Memory B cell (primary cell): ENCODE data around the gene SLC12A3.
A peak's percentile ranks its signal among the peaks of the same experiment; 100 is the strongest.

Experiments
- ATAC-seq: fragments of 150-1000 bp; cut with Tn5 transposase; 2 replicates; pipeline ENCODE4 v1.10.0; 2021; ENCODE audit warnings: low read depth, mild to moderate bottlenecking, moderate library complexity
- DNase-seq, 2 donors: peaks; one replicate each; pipeline ENCODE4 v3.0.0; 2022; ENCODE audit warnings: low spot score in 2 of 2
- H3K27ac Mint-ChIP-seq: one replicate; pipeline ENCODE4 v1.8.0; 2022; ENCODE audit warnings: mild to moderate bottlenecking, moderate library complexity, mixed read lengths
- H3K27me3 Mint-ChIP-seq: one replicate; pipeline ENCODE4 v1.8.0; 2022; ENCODE audit warnings: mixed read lengths
- H3K36me3 Mint-ChIP-seq: one replicate; pipeline ENCODE4 v1.8.0; 2022; ENCODE audit warnings: mild to moderate bottlenecking, mixed read lengths
- H3K4me1 Mint-ChIP-seq: one replicate; pipeline ENCODE4 v1.8.0; 2022; ENCODE audit warnings: mixed read lengths
- H3K4me3 Mint-ChIP-seq: one replicate; pipeline ENCODE4 v1.8.0; 2022; ENCODE audit warnings: mild to moderate bottlenecking, moderate library complexity, mixed read lengths
- H3K9me3 Mint-ChIP-seq: one replicate; pipeline ENCODE4 v1.8.0; 2022; ENCODE audit warnings: mixed read lengths

SLC12A3 gene

GRCh38 chr16:56869513-56870275, 4.7 kb downstream of the SLC12A3 start:
- no peaks in the 10 kb centered on the region for H3K9me3 Mint-ChIP-seq
- peak overlapping the region; percentile 81 for H3K4me3 Mint-ChIP-seq
- no peaks in the 10 kb centered on the region for H3K27me3 Mint-ChIP-seq
- H3K27ac Mint-ChIP-seq, result peak overlapping the region; percentile 96
- peak; percentile 33 to 42 for DNase-seq
- peak; percentile 68 for ATAC-seq
- peaks cover 29% of the 10 kb centered on the region for H3K4me1 Mint-ChIP-seq
- no peaks in the 10 kb centered on the region for H3K36me3 Mint-ChIP-seq

GRCh38 chr16:56870276-56870888, 5.4 kb downstream of the SLC12A3 start:
- peaks cover 29% of the 10 kb centered on the region for H3K4me1 Mint-ChIP-seq
- H3K36me3 Mint-ChIP-seq, result no peaks in the 10 kb centered on the region
- peak overlapping the region; percentile 81 for H3K4me3 Mint-ChIP-seq
- H3K27me3 Mint-ChIP-seq, result no peaks in the 10 kb centered on the region
- DNase-seq (no peak), ATAC-seq (peak; percentile 66)
- H3K9me3 Mint-ChIP-seq, result no peaks in the 10 kb centered on the region
- H3K27ac Mint-ChIP-seq, result peak overlapping the region; percentile 96

- peak overlapping the region; percentile 4 for H3K4me3 Mint-ChIP-seq
- no peaks in the 10 kb centered on the region for H3K36me3 Mint-ChIP-seq
- peak overlapping the region; percentile 96 for H3K27ac Mint-ChIP-seq
- H3K4me1 Mint-ChIP-seq, result peaks cover 29% of the 10 kb centered on the region
- ATAC-seq (peak; percentile 45), DNase-seq (no peak)
- no peaks in the 10 kb centered on the region for H3K27me3 Mint-ChIP-seq
- H3K9me3 Mint-ChIP-seq, result no peaks in the 10 kb centered on the region
These were observed 6.2 kb downstream of the SLC12A3 start for GRCh38 chr16:56871172-56871593.

GRCh38 chr16:56872863-56873391, 7.9 kb downstream of the SLC12A3 start:
- ATAC-seq, result no peak
- no peak for DNase-seq
- peaks cover 22% of the 10 kb centered on the region for H3K4me1 Mint-ChIP-seq
- no peaks in the 10 kb centered on the region for H3K27me3 Mint-ChIP-seq
- H3K4me3 Mint-ChIP-seq, result no peak overlapping the region
- no peaks in the 10 kb centered on the region for H3K36me3 Mint-ChIP-seq
- no peak overlapping the region for H3K27ac Mint-ChIP-seq
- no peaks in the 10 kb centered on the region for H3K9me3 Mint-ChIP-seq

GRCh38 chr16:56874800-56875199, 9.8 kb downstream of the SLC12A3 start:
- H3K36me3 Mint-ChIP-seq, result no peaks in the 10 kb centered on the region
- no peaks in the 10 kb centered on the region for H3K9me3 Mint-ChIP-seq
- no peak overlapping the region for H3K27ac Mint-ChIP-seq
- DNase-seq, result no peak
- H3K4me1 Mint-ChIP-seq, result peaks cover 19% of the 10 kb centered on the region
- no peaks in the 10 kb centered on the region for H3K27me3 Mint-ChIP-seq
- no peak for ATAC-seq
- H3K4me3 Mint-ChIP-seq, result no peak overlapping the region

GRCh38 chr16:56876048-56876447, 11.0 kb downstream of the SLC12A3 start:
- no peak overlapping the region for H3K4me3 Mint-ChIP-seq
- no peaks in the 10 kb centered on the region for H3K27me3 Mint-ChIP-seq

GRCh38 chr16:56877486-56878182, 12.6 kb downstream of the SLC12A3 start:
- H3K4me1 Mint-ChIP-seq, result peaks cover 7% of the 10 kb centered on the region
- H3K36me3 Mint-ChIP-seq, result no peaks in the 10 kb centered on the region
- no peak for ATAC-seq
- no peaks in the 10 kb centered on the region for H3K27me3 Mint-ChIP-seq
- no peak for DNase-seq
- no peaks in the 10 kb centered on the region for H3K9me3 Mint-ChIP-seq
- H3K27ac Mint-ChIP-seq, result no peak overlapping the region
- no peak overlapping the region for H3K4me3 Mint-ChIP-seq

More at GRCh38 chr16:56876048-56876447, 11.0 kb downstream of the SLC12A3 start:
- no peak for DNase-seq
- Mint-ChIP-seq H3K9me3 (no peaks in the 10 kb centered on the region), H3K36me3 (no peaks in the 10 kb centered on the region), H3K4me1 (peaks cover 12% of the 10 kb centered on the region), H3K27ac (no peak overlapping the region)
- ATAC-seq, result no peak

GRCh38 chr16:56878282-56878854, 13.4 kb downstream of the SLC12A3 start:
- no peak for DNase-seq

GRCh38 chr16:56879276-56879675, 14.3 kb downstream of the SLC12A3 start:
- Mint-ChIP-seq H3K27ac (no peak overlapping the region), H3K4me3 (no peak overlapping the region), H3K27me3 (no peaks in the 10 kb centered on the region)

More at GRCh38 chr16:56878282-56878854, 13.4 kb downstream of the SLC12A3 start:
- H3K9me3 Mint-ChIP-seq, result no peaks in the 10 kb centered on the region
- H3K4me3 Mint-ChIP-seq, result no peak overlapping the region
- no peaks in the 10 kb centered on the region for H3K36me3 Mint-ChIP-seq
- no peak overlapping the region for H3K27ac Mint-ChIP-seq
- H3K27me3 Mint-ChIP-seq, result no peaks in the 10 kb centered on the region
- peaks cover 7% of the 10 kb centered on the region for H3K4me1 Mint-ChIP-seq
- no peak for ATAC-seq

GRCh38 chr16:56880176-56880575, 15.2 kb downstream of the SLC12A3 start:
- H3K4me3 Mint-ChIP-seq, result no peak overlapping the region
- H3K36me3 Mint-ChIP-seq, result no peaks in the 10 kb centered on the region
- DNase-seq (no peak), ATAC-seq (no peak)
- H3K4me1 Mint-ChIP-seq, result peaks cover 5% of the 10 kb centered on the region
- no peak overlapping the region for H3K27ac Mint-ChIP-seq
- H3K27me3 Mint-ChIP-seq, result no peaks in the 10 kb centered on the region
- no peaks in the 10 kb centered on the region for H3K9me3 Mint-ChIP-seq

More at GRCh38 chr16:56879276-56879675, 14.3 kb downstream of the SLC12A3 start:
- H3K4me1 Mint-ChIP-seq, result peaks cover 5% of the 10 kb centered on the region
- ATAC-seq (no peak), DNase-seq (no peak)
- no peaks in the 10 kb centered on the region for H3K9me3 Mint-ChIP-seq
- no peaks in the 10 kb centered on the region for H3K36me3 Mint-ChIP-seq

- H3K27ac Mint-ChIP-seq, result no peak overlapping the region
- no peak for ATAC-seq
These were observed 15.7 kb downstream of the SLC12A3 start for GRCh38 chr16:56880685-56881084.

GRCh38 chr16:56882077-56882800, 17.2 kb downstream of the SLC12A3 start:
- Mint-ChIP-seq H3K4me1 (peaks cover 5% of the 10 kb centered on the region), H3K36me3 (no peaks in the 10 kb centered on the region), H3K4me3 (no peak overlapping the region), H3K9me3 (no peaks in the 10 kb centered on the region), H3K27me3 (no peaks in the 10 kb centered on the region), H3K27ac (no peak overlapping the region)
- ATAC-seq (no peak), DNase-seq (no peak)

More at GRCh38 chr16:56880685-56881084, 15.7 kb downstream of the SLC12A3 start:
- DNase-seq, result no peak
- Mint-ChIP-seq H3K36me3 (no peaks in the 10 kb centered on the region), H3K9me3 (no peaks in the 10 kb centered on the region), H3K27me3 (no peaks in the 10 kb centered on the region), H3K4me3 (no peak overlapping the region), H3K4me1 (peaks cover 5% of the 10 kb centered on the region)

GRCh38 chr16:56883586-56883985, 18.6 kb downstream of the SLC12A3 start:
- ATAC-seq, result no peak
- Mint-ChIP-seq H3K4me3 (no peak overlapping the region), H3K27me3 (no peaks in the 10 kb centered on the region), H3K4me1 (peaks cover 8% of the 10 kb centered on the region), H3K36me3 (no peaks in the 10 kb centered on the region), H3K9me3 (no peaks in the 10 kb centered on the region), H3K27ac (no peak overlapping the region)
- no peak for DNase-seq
